ENCODE measurements around the gene EXOSC9.

EXOSC9 gene

DNA sequence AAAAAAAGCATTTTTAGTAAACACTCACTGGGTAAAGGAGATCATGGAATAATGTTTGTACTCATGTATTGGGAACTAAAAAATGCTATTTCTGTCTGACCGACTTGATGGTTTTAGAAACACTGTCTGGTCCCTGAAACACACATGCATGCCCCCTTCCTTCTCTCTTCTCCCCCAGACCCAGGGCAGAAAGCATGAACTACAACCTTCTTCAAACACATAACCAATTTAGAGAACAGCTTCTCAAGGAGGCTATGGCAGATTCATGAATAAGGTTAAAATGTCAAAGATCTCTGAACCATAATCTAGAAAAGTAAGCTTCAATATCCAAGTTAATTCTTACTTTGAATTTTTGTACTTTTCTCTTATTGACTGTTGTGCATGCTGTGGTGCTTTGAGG lies 16.6 kb downstream of the EXOSC9 start:
- no peaks in the 10 kb centered on the region for H3K27me3 ChIP-seq (ENCODE audit: insufficient read depth, low read length, poor library complexity, severe bottlenecking)
- no peak overlapping the region for H2AFZ ChIP-seq (ENCODE audit: low read length)
- H3K4me3 ChIP-seq (ENCODE audit: low read length, poor library complexity, severe bottlenecking), result peak overlapping the region; percentile 95
- no peaks in the 10 kb centered on the region for H3K9me3 ChIP-seq (ENCODE audit: insufficient read depth, low read depth, low read length)
- peak overlapping the region; percentile 43 for H3K9ac ChIP-seq (ENCODE audit: low read depth, low read length, poor library complexity, severe bottlenecking)
- H3K4me2 ChIP-seq (ENCODE audit: low read depth, low read length, poor library complexity, severe bottlenecking), result peak overlapping the region; percentile 99
- peaks cover 78% of the 10 kb centered on the region for H3K36me3 ChIP-seq (ENCODE audit: insufficient read depth, low read length)
- H3K9me2 ChIP-seq (replicated peaks; ENCODE audit: low read depth, low read length), result no peaks in the 10 kb centered on the region
- peaks cover 83% of the 10 kb centered on the region for H3K79me2 ChIP-seq (ENCODE audit: insufficient read depth, low read length)
- 0 out of 2 replicates have a peak, but pooled peaks cover 5% of the 10 kb centered on the region for H3F3A ChIP-seq (ENCODE audit: low read depth)
- TF ChIP-seq, protein P1, sequence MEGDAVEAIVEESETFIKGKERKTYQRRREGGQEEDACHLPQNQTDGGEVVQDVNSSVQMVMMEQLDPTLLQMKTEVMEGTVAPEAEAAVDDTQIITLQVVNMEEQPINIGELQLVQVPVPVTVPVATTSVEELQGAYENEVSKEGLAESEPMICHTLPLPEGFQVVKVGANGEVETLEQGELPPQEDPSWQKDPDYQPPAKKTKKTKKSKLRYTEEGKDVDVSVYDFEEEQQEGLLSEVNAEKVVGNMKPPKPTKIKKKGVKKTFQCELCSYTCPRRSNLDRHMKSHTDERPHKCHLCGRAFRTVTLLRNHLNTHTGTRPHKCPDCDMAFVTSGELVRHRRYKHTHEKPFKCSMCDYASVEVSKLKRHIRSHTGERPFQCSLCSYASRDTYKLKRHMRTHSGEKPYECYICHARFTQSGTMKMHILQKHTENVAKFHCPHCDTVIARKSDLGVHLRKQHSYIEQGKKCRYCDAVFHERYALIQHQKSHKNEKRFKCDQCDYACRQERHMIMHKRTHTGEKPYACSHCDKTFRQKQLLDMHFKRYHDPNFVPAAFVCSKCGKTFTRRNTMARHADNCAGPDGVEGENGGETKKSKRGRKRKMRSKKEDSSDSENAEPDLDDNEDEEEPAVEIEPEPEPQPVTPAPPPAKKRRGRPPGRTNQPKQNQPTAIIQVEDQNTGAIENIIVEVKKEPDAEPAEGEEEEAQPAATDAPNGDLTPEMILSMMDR (conservative IDR thresholded peaks at IDR 0.05; ENCODE audit: low read length), result no peak
- no peak for TF ChIP-seq EZH2phosphoT487 (IDR thresholded peaks at IDR 0.05; ENCODE audit: borderline replicate concordance)
- peaks cover 74% of the 10 kb centered on the region for H4K20me1 ChIP-seq (ENCODE audit: insufficient read depth, low read length, poor library complexity, severe bottlenecking)
- H3K4me1 ChIP-seq (ENCODE audit: insufficient read depth, low read length, poor library complexity, severe bottlenecking), result peaks cover 56% of the 10 kb centered on the region

DNA sequence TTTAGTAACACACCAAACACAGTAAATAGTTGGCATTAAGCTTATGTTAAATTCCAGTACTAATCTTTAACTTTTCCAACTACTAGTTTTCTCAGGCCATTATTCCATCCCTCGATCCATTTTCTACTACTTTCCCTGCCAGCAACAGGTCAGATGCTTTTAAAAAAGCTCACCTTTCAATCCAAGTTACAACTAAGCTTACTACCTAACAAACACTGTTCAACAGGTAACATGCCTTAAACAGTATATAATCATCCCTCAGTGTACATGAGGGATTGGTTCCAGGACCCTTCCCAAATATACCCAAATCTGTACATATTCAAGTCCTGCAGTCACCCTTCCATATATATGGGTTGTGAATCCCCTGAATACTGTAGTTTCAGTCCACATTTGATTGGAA lies 17.1 kb downstream of the EXOSC9 start:
- TF ChIP-seq, protein P1 (conservative IDR thresholded peaks at IDR 0.05; ENCODE audit: low read length), result no peak
- TF ChIP-seq EZH2phosphoT487 (IDR thresholded peaks at IDR 0.05; ENCODE audit: borderline replicate concordance), result no peak
- Histone ChIP-seq H3K4me2 (ENCODE audit: low read depth, low read length, poor library complexity, severe bottlenecking) (peak overlapping the region; percentile 99), H3K9me3 (ENCODE audit: insufficient read depth, low read depth, low read length) (no peaks in the 10 kb centered on the region), H3F3A (ENCODE audit: low read depth) (0 out of 2 replicates have a peak, but pooled peaks cover 5% of the 10 kb centered on the region), H3K4me3 (ENCODE audit: low read length, poor library complexity, severe bottlenecking) (peak overlapping the region; percentile 95), H3K79me2 (ENCODE audit: insufficient read depth, low read length) (peaks cover 86% of the 10 kb centered on the region), H3K36me3 (ENCODE audit: insufficient read depth, low read length) (peaks cover 73% of the 10 kb centered on the region), H3K27me3 (ENCODE audit: insufficient read depth, low read length, poor library complexity, severe bottlenecking) (peaks cover 2% of the 10 kb centered on the region), H3K4me1 (ENCODE audit: insufficient read depth, low read length, poor library complexity, severe bottlenecking) (peaks cover 56% of the 10 kb centered on the region), H3K9me2 (replicated peaks; ENCODE audit: low read depth, low read length) (no peaks in the 10 kb centered on the region), H2AFZ (ENCODE audit: low read length) (no peak overlapping the region), H3K9ac (ENCODE audit: low read depth, low read length, poor library complexity, severe bottlenecking) (peak overlapping the region; percentile 43), H4K20me1 (ENCODE audit: insufficient read depth, low read length, poor library complexity, severe bottlenecking) (peaks cover 70% of the 10 kb centered on the region)

DNA sequence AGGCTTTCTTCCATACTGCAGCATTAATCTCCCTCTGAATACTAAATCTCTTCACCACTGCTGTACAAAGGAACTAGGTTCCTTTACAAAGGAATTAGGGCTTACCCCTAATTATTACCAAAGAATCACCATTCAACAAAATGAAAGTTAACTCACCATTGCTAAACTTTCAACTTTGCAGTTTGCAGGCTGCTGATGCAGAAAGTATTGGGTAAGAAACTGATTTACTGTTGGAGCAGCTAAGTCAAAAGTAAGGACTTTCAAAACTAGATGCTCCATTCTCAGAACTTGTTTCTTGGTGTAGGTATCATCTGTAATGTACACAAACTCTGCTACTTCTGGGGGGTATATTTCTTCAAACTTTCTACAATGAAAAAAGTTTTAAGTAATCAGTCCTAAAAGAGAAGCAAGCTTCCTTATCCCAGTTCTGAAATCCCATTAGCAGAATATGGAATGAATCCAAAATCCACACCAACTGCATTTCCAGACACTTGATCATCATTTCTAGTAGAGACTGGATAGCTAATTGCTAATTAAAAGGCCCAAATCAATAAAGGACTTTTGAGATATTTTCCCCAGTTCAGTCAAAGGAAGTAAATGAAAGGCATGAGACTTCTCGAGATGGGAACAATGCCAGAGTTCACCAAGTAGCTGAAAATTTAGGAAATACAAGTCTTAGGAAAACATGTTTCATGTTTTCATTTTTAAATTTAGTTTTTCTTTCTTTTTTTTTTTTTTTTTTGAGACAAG lies 18.3 kb downstream of the EXOSC9 start:
- Histone ChIP-seq H3F3A (ENCODE audit: low read depth) (0 out of 2 replicates have a peak, but pooled peaks cover 5% of the 10 kb centered on the region), H3K79me2 (ENCODE audit: insufficient read depth, low read length) (peaks cover 91% of the 10 kb centered on the region)

More for the DNA sequence above, 18.3 kb downstream of the EXOSC9 start:
- H3K9me2 ChIP-seq (replicated peaks; ENCODE audit: low read depth, low read length), result no peaks in the 10 kb centered on the region
- peaks cover 56% of the 10 kb centered on the region for H3K4me1 ChIP-seq (ENCODE audit: insufficient read depth, low read length, poor library complexity, severe bottlenecking)
- H3K27me3 ChIP-seq (ENCODE audit: insufficient read depth, low read length, poor library complexity, severe bottlenecking), result peaks cover 7% of the 10 kb centered on the region
- H3K9me3 ChIP-seq (ENCODE audit: insufficient read depth, low read depth, low read length), result no peaks in the 10 kb centered on the region
- H3K36me3 ChIP-seq (ENCODE audit: insufficient read depth, low read length), result peaks cover 64% of the 10 kb centered on the region
- peak overlapping the region; percentile 95 for H3K4me3 ChIP-seq (ENCODE audit: low read length, poor library complexity, severe bottlenecking)
- peaks cover 70% of the 10 kb centered on the region for H4K20me1 ChIP-seq (ENCODE audit: insufficient read depth, low read length, poor library complexity, severe bottlenecking)
- peak overlapping the region; percentile 43 for H3K9ac ChIP-seq (ENCODE audit: low read depth, low read length, poor library complexity, severe bottlenecking)
- H2AFZ ChIP-seq (ENCODE audit: low read length), result no peak overlapping the region
- no peak for TF ChIP-seq EZH2phosphoT487 (IDR thresholded peaks at IDR 0.05; ENCODE audit: borderline replicate concordance)
- TF ChIP-seq, protein P1 (conservative IDR thresholded peaks at IDR 0.05; ENCODE audit: low read length), result no peak
- H3K4me2 ChIP-seq (ENCODE audit: low read depth, low read length, poor library complexity, severe bottlenecking), result peak overlapping the region; percentile 99
